Kidney epithelial cell (primary cell): Measurements from ENCODE around the gene CEP41. TPM values are rescaled to one million over a fixed set of nuclear protein-coding genes. Genes with fewer than 3 reads are reported as not detected.
"Not testable (repeated sequence)": the region's sequence is repeated elsewhere in the genome, so short reads cannot be mapped to it uniquely, and the experiment has no call there.

ENCODE experiments used
- DNase-seq: peaks from one replicate; pipeline ENCODE4 v3.0.0-alpha.2; 2010; ENCODE audit warnings: low read depth
- H3K27me3 ChIP-seq: 2 replicates; pipeline ENCODE4 v1.6.0; 2011; ENCODE audit warnings: low read length; ENCODE audit not compliant: control insufficient read depth, insufficient read depth
- H3K36me3 ChIP-seq: 2 replicates; pipeline ENCODE4 v1.5.1; 2011; ENCODE audit warnings: low read length; ENCODE audit not compliant: control insufficient read depth, insufficient read depth
- H3K4me3 ChIP-seq: 2 replicates; pipeline ENCODE4 v1.5.1; 2011; ENCODE audit warnings: low read depth, mild to moderate bottlenecking, control low read depth, low read length
- total RNA-seq: library from RNA; depleted of rRNA; stranded (reverse); fragments of >200 nt; gene quantifications from 2 replicates; pipeline ENCODE4 v1.2.3, GENCODE V29; 2015
- TF ChIP-seq, protein P1 (sequence below): IDR thresholded peaks from 2 replicates; pipeline ENCODE4 v1.5.1; 2011; ENCODE audit warnings: mild to moderate bottlenecking, moderate library complexity, low read length, control low read depth, inconsistent platforms; ENCODE audit not compliant: insufficient read depth, poor library complexity, severe bottlenecking

Gene CEP41
- total RNA-seq, 1 donor from 2014 or later, result 27.8 TPM

DNA sequence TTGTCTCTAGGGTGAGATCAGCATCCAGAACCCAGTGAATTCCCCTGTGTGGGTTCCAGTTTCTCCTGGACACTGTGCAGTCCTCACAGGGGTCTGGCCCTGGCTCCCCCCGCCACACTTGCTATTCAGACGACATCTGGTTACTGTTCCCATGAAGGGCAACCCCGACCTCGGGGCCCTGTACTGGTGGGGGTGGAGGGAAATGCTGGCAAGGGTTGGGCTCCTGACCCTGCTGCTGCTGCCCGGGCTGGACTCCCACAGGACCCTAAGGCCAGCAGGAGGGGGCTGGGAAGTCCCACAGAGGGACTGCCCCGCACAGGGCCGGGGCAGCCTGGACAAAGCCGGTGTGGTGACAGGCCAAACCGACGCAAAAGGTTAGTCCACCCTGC is 61.3 kb downstream of the CEP41 start:
- H3K4me3 ChIP-seq, result no peak overlapping the region
- H3K27me3 ChIP-seq, result no peaks in the 10 kb centered on the region
- no peaks in the 10 kb centered on the region for H3K36me3 ChIP-seq
- DNase-seq, result no peak
- TF ChIP-seq, protein P1, sequence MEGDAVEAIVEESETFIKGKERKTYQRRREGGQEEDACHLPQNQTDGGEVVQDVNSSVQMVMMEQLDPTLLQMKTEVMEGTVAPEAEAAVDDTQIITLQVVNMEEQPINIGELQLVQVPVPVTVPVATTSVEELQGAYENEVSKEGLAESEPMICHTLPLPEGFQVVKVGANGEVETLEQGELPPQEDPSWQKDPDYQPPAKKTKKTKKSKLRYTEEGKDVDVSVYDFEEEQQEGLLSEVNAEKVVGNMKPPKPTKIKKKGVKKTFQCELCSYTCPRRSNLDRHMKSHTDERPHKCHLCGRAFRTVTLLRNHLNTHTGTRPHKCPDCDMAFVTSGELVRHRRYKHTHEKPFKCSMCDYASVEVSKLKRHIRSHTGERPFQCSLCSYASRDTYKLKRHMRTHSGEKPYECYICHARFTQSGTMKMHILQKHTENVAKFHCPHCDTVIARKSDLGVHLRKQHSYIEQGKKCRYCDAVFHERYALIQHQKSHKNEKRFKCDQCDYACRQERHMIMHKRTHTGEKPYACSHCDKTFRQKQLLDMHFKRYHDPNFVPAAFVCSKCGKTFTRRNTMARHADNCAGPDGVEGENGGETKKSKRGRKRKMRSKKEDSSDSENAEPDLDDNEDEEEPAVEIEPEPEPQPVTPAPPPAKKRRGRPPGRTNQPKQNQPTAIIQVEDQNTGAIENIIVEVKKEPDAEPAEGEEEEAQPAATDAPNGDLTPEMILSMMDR, result no peak

DNA sequence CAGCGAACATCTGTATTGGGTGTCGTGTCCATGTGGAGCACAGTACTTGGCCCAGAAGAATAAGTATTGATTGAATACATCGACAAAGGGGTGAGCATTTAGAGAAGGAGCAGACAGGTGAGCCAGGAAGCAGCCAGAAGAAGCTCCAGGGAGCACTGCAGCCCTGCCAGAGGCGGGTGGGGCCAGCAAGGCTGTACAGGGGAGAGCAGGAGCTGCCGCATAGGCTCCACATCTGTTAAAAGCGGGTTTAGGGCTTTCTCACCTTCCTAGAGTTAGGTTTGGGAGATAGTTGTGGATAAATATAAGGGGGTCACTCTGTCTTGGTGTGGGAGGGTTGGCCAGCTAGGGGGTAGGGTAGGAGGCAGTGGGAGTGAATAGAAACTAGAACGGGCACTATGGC is 61.8 kb downstream of the CEP41 start:
- no peaks in the 10 kb centered on the region for H3K27me3 ChIP-seq
- H3K36me3 ChIP-seq, result no peaks in the 10 kb centered on the region
- DNase-seq, result no peak
- TF ChIP-seq, protein P1, result no peak
- no peak overlapping the region for H3K4me3 ChIP-seq

DNA sequence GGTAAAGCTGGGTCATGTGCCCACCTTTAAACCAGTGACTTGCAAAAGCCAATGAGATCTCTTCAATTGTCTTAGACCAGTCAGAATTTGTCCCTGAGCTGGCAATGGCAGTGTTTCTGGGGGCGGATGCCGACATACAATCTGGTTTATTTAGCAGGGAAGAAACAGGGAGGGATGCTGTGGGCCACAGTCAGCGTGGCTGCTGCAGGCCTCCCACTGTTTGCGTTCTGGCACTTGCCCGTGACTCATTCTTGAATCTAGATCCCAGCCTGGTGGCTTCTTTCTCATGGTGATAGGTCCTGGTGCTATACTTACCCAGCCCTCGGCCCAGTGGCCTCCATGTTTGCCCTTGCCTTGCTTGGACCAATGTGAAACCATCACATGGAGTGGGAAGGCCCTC is 63.6 kb downstream of the CEP41 start:
- Histone ChIP-seq H3K36me3 (no peaks in the 10 kb centered on the region), H3K4me3 (no peak overlapping the region), H3K27me3 (no peaks in the 10 kb centered on the region)
- DNase-seq, result no peak
- TF ChIP-seq, protein P1, result no peak

DNA sequence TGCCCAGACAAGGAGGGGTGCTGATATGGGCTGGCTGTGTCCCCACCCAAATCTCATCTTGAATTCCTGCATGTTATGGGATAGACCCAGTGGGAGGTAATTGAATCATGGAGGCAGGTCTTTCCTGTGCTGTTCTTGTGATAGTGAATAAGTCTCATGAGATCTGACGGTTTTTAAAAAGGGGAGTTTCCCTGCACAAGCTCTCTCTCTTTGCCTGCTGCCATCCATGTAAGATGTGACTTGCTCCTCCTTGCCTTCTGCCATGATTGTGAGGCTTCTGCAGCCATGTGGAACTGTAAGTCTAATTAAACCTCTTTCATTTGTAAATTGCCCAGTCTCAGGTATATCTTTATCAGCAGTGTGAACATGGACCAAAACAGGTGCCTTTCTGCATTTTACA is 64.4 kb downstream of the CEP41 start:
- not testable (repeated sequence) for H3K36me3 ChIP-seq, H3K27me3 ChIP-seq, DNase-seq, H3K4me3 ChIP-seq

DNA sequence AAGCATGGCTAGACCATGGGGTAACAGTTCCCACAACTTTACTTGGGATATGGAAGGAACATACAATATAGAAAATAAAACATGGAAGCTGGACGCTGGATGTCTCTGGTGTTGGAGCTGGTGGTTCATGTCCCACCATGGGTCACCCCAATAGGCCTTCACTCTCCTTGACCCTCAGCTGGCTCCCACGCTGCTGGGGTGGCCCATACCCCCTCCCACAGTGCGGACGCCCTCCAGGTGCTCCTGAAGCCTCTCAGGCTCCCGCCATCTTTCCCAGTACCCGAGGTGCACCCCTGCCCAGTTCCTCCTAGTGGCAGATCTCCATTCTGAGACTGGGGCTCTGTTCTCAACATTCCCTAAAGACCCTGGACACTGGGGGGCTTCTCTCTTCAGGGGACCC is 66.3 kb downstream of the CEP41 start:
- TF ChIP-seq, protein P1, result no peak
- Histone ChIP-seq H3K27me3 (no peaks in the 10 kb centered on the region), H3K36me3 (no peaks in the 10 kb centered on the region), H3K4me3 (no peak overlapping the region)
- DNase-seq, result no peak

DNA sequence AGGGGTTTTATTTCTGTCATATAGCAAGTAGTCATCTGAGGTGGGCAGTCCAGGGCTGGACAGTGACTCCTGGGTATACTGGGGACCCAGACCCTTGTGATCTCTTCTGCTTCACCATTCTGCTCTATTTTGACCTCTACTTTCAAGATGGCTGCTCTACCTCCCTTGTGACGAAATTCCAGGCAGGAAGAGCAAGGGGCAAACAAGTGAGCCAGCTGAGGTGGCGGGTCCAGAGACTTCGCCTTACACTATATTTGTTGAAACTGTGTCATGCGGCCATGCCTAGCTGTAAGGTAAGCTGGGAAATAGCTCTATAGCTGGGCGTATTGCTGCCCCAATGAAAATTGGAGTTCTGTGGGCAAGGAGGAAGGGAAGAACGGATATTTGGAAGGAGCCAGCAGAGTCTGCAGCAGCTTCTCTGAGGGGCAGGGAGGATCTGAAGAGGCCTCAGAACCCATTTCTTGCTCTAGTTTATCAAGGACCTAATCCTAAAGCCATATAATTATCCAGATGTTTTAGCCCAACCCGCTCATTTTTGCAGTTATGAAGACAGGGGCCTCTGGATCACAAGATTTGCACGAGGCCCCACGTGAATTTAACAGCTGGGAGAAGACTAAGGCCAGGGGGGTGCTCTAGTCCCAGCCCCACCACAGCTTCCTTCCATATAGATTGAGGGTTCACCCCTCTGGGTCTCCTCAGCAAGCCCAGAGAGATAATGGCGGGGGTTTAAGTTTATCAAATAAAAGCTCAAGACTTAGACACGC is 68.2 kb downstream of the CEP41 start:
- Histone ChIP-seq H3K27me3 (no peaks in the 10 kb centered on the region), H3K4me3 (no peak overlapping the region), H3K36me3 (no peaks in the 10 kb centered on the region)
- TF ChIP-seq, protein P1, result no peak
- no peak for DNase-seq
